ENCODE data around the gene DIPK1B. TPM values are rescaled to one million over a fixed set of nuclear protein-coding genes. Genes with fewer than 3 reads are reported as not detected.
A peak's percentile ranks its signal among the peaks of the same experiment; 100 is the strongest.

Gene DIPK1B
- total RNA-seq, result under 1 TPM; 0.21 to 0.25 TPM

- Mint-ChIP-seq H3K4me1 (peaks cover 2% of the 10 kb centered on the region), H3K36me3 (ENCODE audit: low read depth) (no peaks in the 10 kb centered on the region), H3K9me3 (ENCODE audit: low read depth) (no peaks in the 10 kb centered on the region), H3K27ac (no peak within 1 kb of the TSS), H3K27me3 (peaks cover 27% of the 10 kb centered on the region), H3K4me3 (peak within 1 kb of the TSS; percentile 14)
- intact Hi-C loops (cut with DNase I, micrococcal nuclease), result no loop called here
- CTCF ChIA-PET, result no interaction called here
- ATAC-seq (peak; percentile 26), DNase-seq (peak; percentile 25)
- POLR2A ChIA-PET, result no interaction called here
Measured at GRCh38 chr9:136711751-136712689, at the start of gene DIPK1B. Gene DIPK1B (plus strand): TSS chr9:136712572. CDS start chr9:136712666, 94 bp downstream.

GRCh38 chr9:136662656-136663581 is 49.5 kb upstream of the DIPK1B start, which contains the start of gene EGFL7:
Gene EGFL7 (plus strand): TSS chr9:136662916. CDS start chr9:136668283, 5,367 bp downstream.
- Mint-ChIP-seq H3K36me3 (ENCODE audit: low read depth) (no peaks in the 10 kb centered on the region), H3K27me3 (peaks cover 16% of the 10 kb centered on the region), H3K27ac (no peak within 1 kb of the TSS), H3K9me3 (ENCODE audit: low read depth) (no peaks in the 10 kb centered on the region), H3K4me1 (peaks cover 10% of the 10 kb centered on the region), H3K4me3 (no peak within 1 kb of the TSS)
- ChIA-PET CTCF (interaction anchor here (1.2 to 1.8 kb wide), 2 partner anchors 9 to 17 kb away, joined by 3 to 7 read pairs; no protein-coding TSS in a partner anchor), POLR2A (no interaction called here)
- DNase-seq (no peak), ATAC-seq (no peak)
- intact Hi-C loops (cut with DNase I, micrococcal nuclease), result no loop called here

- H3K9me3 Mint-ChIP-seq (ENCODE audit: low read depth), result no peaks in the 10 kb centered on the region
- POLR2A ChIA-PET, result no interaction called here
- H3K36me3 Mint-ChIP-seq (ENCODE audit: low read depth), result no peaks in the 10 kb centered on the region
- DNase-seq (no peak), ATAC-seq (no peak)
- peaks cover 5% of the 10 kb centered on the region for H3K4me1 Mint-ChIP-seq
- CTCF ChIA-PET, result no interaction called here
- no peak overlapping the region for H3K27ac Mint-ChIP-seq
- peaks cover 9% of the 10 kb centered on the region for H3K27me3 Mint-ChIP-seq
- H3K4me3 Mint-ChIP-seq, result peak overlapping the region; percentile 62
- intact Hi-C loops (cut with DNase I, micrococcal nuclease), result no loop called here
Measured at GRCh38 chr9:136664000-136664915, 48.1 kb upstream of the DIPK1B start.

- Mint-ChIP-seq H3K36me3 (ENCODE audit: low read depth) (no peaks in the 10 kb centered on the region), H3K27me3 (peaks cover 9% of the 10 kb centered on the region), H3K27ac (no peak overlapping the region), H3K4me3 (peak overlapping the region; percentile 62), H3K4me1 (peaks cover 5% of the 10 kb centered on the region), H3K9me3 (ENCODE audit: low read depth) (no peaks in the 10 kb centered on the region)
- DNase-seq (peak; percentile 58), ATAC-seq (peak; percentile 50)
- ChIA-PET CTCF (interaction anchor here (0.9 kb wide), 1 partner anchor 65 kb away, joined by 4 read pairs; no protein-coding TSS in a partner anchor), POLR2A (no interaction called here)
- intact Hi-C loops (cut with DNase I, micrococcal nuclease), result loop anchor here in 1 of 2 experiments (5.0 kb wide), 1 partner anchor 62 kb away; no protein-coding TSS in a partner anchor
Measured at GRCh38 chr9:136665111-136665703, 47.2 kb upstream of the DIPK1B start.

- Mint-ChIP-seq H3K27ac (no peak overlapping the region), H3K36me3 (ENCODE audit: low read depth) (no peaks in the 10 kb centered on the region), H3K4me3 (no peak overlapping the region), H3K9me3 (ENCODE audit: low read depth) (no peaks in the 10 kb centered on the region), H3K4me1 (peaks cover 5% of the 10 kb centered on the region), H3K27me3 (peaks cover 9% of the 10 kb centered on the region)
- intact Hi-C loops (cut with DNase I, micrococcal nuclease), result loop anchor here in 1 of 2 experiments (5.0 kb wide), 1 partner anchor 61 kb away; no protein-coding TSS in a partner anchor
- POLR2A ChIA-PET, result no interaction called here
- CTCF ChIA-PET, result interaction anchor here (0.9 kb wide), 1 partner anchor 64 kb away, joined by 4 read pairs; no protein-coding TSS in a partner anchor
- peak; percentile 37 for ATAC-seq
- peak; percentile 30 for DNase-seq
Measured at GRCh38 chr9:136665704-136666371, 46.5 kb upstream of the DIPK1B start.

GRCh38 chr9:136666372-136667213 is 45.8 kb upstream of the DIPK1B start:
- POLR2A ChIA-PET, result no interaction called here
- DNase-seq, result no peak
- no peaks in the 10 kb centered on the region for H3K9me3 Mint-ChIP-seq (ENCODE audit: low read depth)

GRCh38 chr9:136667214-136667939 is 45.0 kb upstream of the DIPK1B start:
- DNase-seq, result no peak
- Mint-ChIP-seq H3K36me3 (ENCODE audit: low read depth) (no peaks in the 10 kb centered on the region), H3K4me1 (peaks cover 5% of the 10 kb centered on the region), H3K4me3 (no peak overlapping the region), H3K9me3 (ENCODE audit: low read depth) (no peaks in the 10 kb centered on the region), H3K27me3 (peaks cover 9% of the 10 kb centered on the region), H3K27ac (no peak overlapping the region)
- ChIA-PET CTCF (no interaction called here), POLR2A (no interaction called here)
- ATAC-seq, result no peak
- intact Hi-C loops (cut with DNase I, micrococcal nuclease), result loop anchor here in 1 of 2 experiments (5.0 kb wide), 1 partner anchor 60 kb away; no protein-coding TSS in a partner anchor

More at GRCh38 chr9:136666372-136667213, 45.8 kb upstream of the DIPK1B start:
- Mint-ChIP-seq H3K36me3 (ENCODE audit: low read depth) (no peaks in the 10 kb centered on the region), H3K4me3 (peak overlapping the region; percentile 49), H3K27ac (no peak overlapping the region), H3K27me3 (peaks cover 9% of the 10 kb centered on the region), H3K4me1 (peaks cover 5% of the 10 kb centered on the region)
- ATAC-seq, result no peak
- intact Hi-C loops (cut with DNase I, micrococcal nuclease), result loop anchor here in 1 of 2 experiments (5.0 kb wide), 1 partner anchor 61 kb away; no protein-coding TSS in a partner anchor
- CTCF ChIA-PET, result no interaction called here

GRCh38 chr9:136667940-136668760 is 44.2 kb upstream of the DIPK1B start:
- intact Hi-C loops (cut with DNase I, micrococcal nuclease), result loop anchor here in 1 of 2 experiments (5.0 kb wide), 1 partner anchor 59 kb away; no protein-coding TSS in a partner anchor
- H3K4me3 Mint-ChIP-seq, result no peak overlapping the region
- H3K27ac Mint-ChIP-seq, result no peak overlapping the region
- CTCF ChIA-PET, result no interaction called here
- no peaks in the 10 kb centered on the region for H3K36me3 Mint-ChIP-seq (ENCODE audit: low read depth)
- no peaks in the 10 kb centered on the region for H3K9me3 Mint-ChIP-seq (ENCODE audit: low read depth)
- no peak for DNase-seq
- ATAC-seq, result peak; percentile 18
- POLR2A ChIA-PET, result no interaction called here
- H3K4me1 Mint-ChIP-seq, result peaks cover 5% of the 10 kb centered on the region
- H3K27me3 Mint-ChIP-seq, result peaks cover 9% of the 10 kb centered on the region

Measured in activated CD4-positive, alpha-beta T cell treated with anti-CD3 and anti-CD28 coated beads for 36 hours (primary cell).